Measurements from ENCODE around the gene SH2D3C. TPM values are rescaled to one million over a fixed set of nuclear protein-coding genes. Genes with fewer than 3 reads are reported as not detected.

Gene SH2D3C
- total and polyA plus RNA-seq, 2 of the 8 experiments (the other 6 are each of a cell fraction or from before 2014, with no cell fraction given): 6.4 to 8.1 TPM

GRCh38 chr9:127723444-127723843 lies 55.0 kb downstream of the SH2D3C start:
- Histone ChIP-seq H4K5ac (ENCODE audit: insufficient read length, low read depth, low read length) (no peak overlapping the region), H4K20me1 (replicated peaks in 1 of 2; ENCODE audit: control insufficient read depth in 1 of 2, insufficient read depth in 2 of 2, low read length in 2 of 2) (no peaks in the 10 kb centered on the region)

More at GRCh38 chr9:127723444-127723843, 55.0 kb downstream of the SH2D3C start:
- no peaks in the 10 kb centered on the region for H3K36me3 ChIP-seq (ENCODE audit: control insufficient read depth in 2 of 4, insufficient read depth in 4 of 4, low read length in 3 of 4)
- no peak overlapping the region for H3K27ac ChIP-seq (ENCODE audit: low read depth, low read length)
- no peak overlapping the region for H4K8ac ChIP-seq (ENCODE audit: extremely low read depth, insufficient read depth, low read length)
- no peak overlapping the region for H3K56ac ChIP-seq (replicated peaks; ENCODE audit: insufficient read length, low read depth, low read length)
- H3K23me2 ChIP-seq (ENCODE audit: low read depth, low read length): no peaks in the 10 kb centered on the region
- FAIRE-seq (no peak), DNase-seq (ENCODE audit: low read depth in 1 of 2, low spot score in 2 of 2) (no peak)
- H2AK5ac ChIP-seq (ENCODE audit: low read depth, low read length): no peak overlapping the region
- ChIA-PET CTCF (ENCODE audit: partially characterized antibody) (interaction anchor here (1.3 to 3.4 kb wide), 4 partner anchors 11 to 219 kb away, joined by 4 to 22 read pairs (median 4); partner anchors contain the start of gene TOR2A), POLR2A (ENCODE audit: partially characterized antibody) (interaction anchor here (1.0 to 3.2 kb wide), 3 partner anchors 11 to 29 kb away, joined by 3 to 11 read pairs (median 3); partner anchors contain the start of gene TOR2A)
- H3K79me1 ChIP-seq (ENCODE audit: low read depth, low read length): no peaks in the 10 kb centered on the region
- H2AFZ ChIP-seq (ENCODE audit: low read length): no peak overlapping the region
- H2BK12ac ChIP-seq (ENCODE audit: low read depth, low read length): no peak overlapping the region
- peaks cover 0 to 18% (median 13%) of the 10 kb centered on the region in 4 experiments; a peak in 5 of 7 replicates for H3K4me1 ChIP-seq (replicated peaks in 1 of 4; ENCODE audit: control insufficient read depth in 3 of 4, insufficient read depth in 4 of 4, low read length in 3 of 4)
- no peak overlapping the region for H3K23ac ChIP-seq (ENCODE audit: insufficient read length)
- H2BK120ac ChIP-seq (replicated peaks; ENCODE audit: low read depth, low read length): no peak overlapping the region
- no peak overlapping the region for H3K9ac ChIP-seq (replicated peaks in 1 of 4; ENCODE audit: extremely low read depth in 1 of 4, low read depth in 3 of 4, low read length in 3 of 4)
- H2BK15ac ChIP-seq (ENCODE audit: low read length): no peak overlapping the region
- no peak overlapping the region for H2BK5ac ChIP-seq (ENCODE audit: low read depth, low read length)
- no peak overlapping the region for H3K4me2 ChIP-seq (ENCODE audit: insufficient read depth in 1 of 2, low read depth in 2 of 2, low read length in 2 of 2)
- no peak overlapping the region for H3K4ac ChIP-seq (replicated peaks; ENCODE audit: insufficient read length, low read depth, low read length)
- H2BK20ac ChIP-seq (ENCODE audit: low read length): no peak overlapping the region
- WGBS, 2 experiments (ENCODE audit: extremely low coverage in 1 of 2, insufficient coverage in 1 of 2, insufficient read length in 1 of 2, insufficient replicate concordance in 2 of 2, low coverage in 1 of 2, low lambda C conversion rate in 2 of 2, missing lambda C conversion rate in 1 of 2): 84% methylated on average over 5 of the region's 5 CpGs; no CpG with 5 or more reads in 1 of the 2 experiments
- H3K4me3 ChIP-seq (ENCODE audit: extremely low read depth in 1 of 4, insufficient read depth in 2 of 4, low read depth in 3 of 4, low read length in 4 of 4): no peak overlapping the region
- H3K27me3 ChIP-seq (replicated peaks in 1 of 4; ENCODE audit: control insufficient read depth in 3 of 4, extremely low read depth in 1 of 4, insufficient read depth in 3 of 4, low read length in 3 of 4): no peaks in the 10 kb centered on the region
- H3K18ac ChIP-seq (ENCODE audit: extremely low read depth, low read length): no peak overlapping the region
- no peak overlapping the region for H3K14ac ChIP-seq (ENCODE audit: insufficient read length)
- no peak overlapping the region for H4K91ac ChIP-seq (replicated peaks; ENCODE audit: insufficient read length, low read length)
- no peak for TF ChIP-seq TAF7 (optimal IDR thresholded peaks at IDR 0.05; ENCODE audit: borderline replicate concordance, low read depth, low read length)
- TF ChIP-seq SRF (IDR thresholded peaks at IDR 0.05; ENCODE audit: low read depth, low read length): no peak
- TF ChIP-seq NRF1 (IDR thresholded peaks at IDR 0.05; ENCODE audit: low read depth, low read length): no peak
- TF ChIP-seq SIN3A (conservative IDR thresholded peaks at IDR 0.05 in 1 of 2, IDR thresholded peaks at IDR 0.05 in 1 of 2; ENCODE audit: low read depth in 1 of 2, low read length in 2 of 2): no peak
- TF ChIP-seq FOSL1 (IDR thresholded peaks at IDR 0.05; ENCODE audit: insufficient read depth, low read depth, low read length): no peak
- no peak for TF ChIP-seq RXRA (IDR thresholded peaks at IDR 0.05; ENCODE audit: insufficient read depth, low read depth, low read length)
- no peak for TF ChIP-seq SUZ12 (IDR thresholded peaks at IDR 0.05; ENCODE audit: low read length)
- no peak for TF ChIP-seq EGR1 (IDR thresholded peaks at IDR 0.05; ENCODE audit: borderline replicate concordance, low read depth, low read length)
- no peak for TF ChIP-seq ATF2 (IDR thresholded peaks at IDR 0.05; ENCODE audit: low read length)
- H3K9me3 ChIP-seq (ENCODE audit: insufficient read depth in 2 of 2, low read depth in 1 of 2, low read length in 1 of 2): no peaks in the 10 kb centered on the region
- H3K79me2 ChIP-seq (ENCODE audit: control insufficient read depth in 1 of 2, insufficient read depth in 2 of 2, low read length in 2 of 2): no peaks in the 10 kb centered on the region
